Tibial nerve (tissue), 4 donors: ENCODE results near the gene VKORC1L1. TPM values are rescaled to one million over a fixed set of nuclear protein-coding genes. Genes with fewer than 3 reads are reported as not detected.

Experiments
- DNase-seq, 2 donors: peaks; one replicate each; pipeline ENCODE4 v3.0.0-alpha.2; 2019; ENCODE audit warnings: low spot score in 2 of 2
- H3K27ac ChIP-seq, 4 donors: fragments of 200-600 bp; sonication (generic) in 3 of 4; one replicate each; pipeline ENCODE4 v1.5.1; 2017 to 2019; ENCODE audit warnings: mild to moderate bottlenecking in 1 of 4
- H3K27me3 ChIP-seq, 2 donors: fragments of 200-600 bp; sonication (generic) in 1 of 2; one replicate each; pipeline versions ENCODE4 v1.5.1 to v1.6.0; 2017 to 2019
- H3K36me3 ChIP-seq, 3 donors: fragments of 200-600 bp; sonication (generic); one replicate each; pipeline ENCODE4 v1.5.1; 2018 to 2019
- H3K4me1 ChIP-seq, 4 donors: fragments of 200-600 bp; sonication (generic) in 3 of 4; one replicate each; pipeline ENCODE4 v1.5.1; 2017 to 2019
- H3K4me3 ChIP-seq, 4 donors: fragments of 200-600 bp; sonication (generic) in 3 of 4; one replicate each; pipeline ENCODE4 v1.5.1; 2017 to 2019; ENCODE audit warnings: mild to moderate bottlenecking in 1 of 4, moderate library complexity in 1 of 4
- H3K9me3 ChIP-seq, 4 donors: fragments of 200-600 bp; sonication (generic) in 3 of 4; one replicate each; pipeline ENCODE4 v1.5.1; 2017 to 2019
- EP300 ChIP-seq, 2 donors: sonication (generic); formaldehyde crosslinking; IDR thresholded peaks; one replicate each; pipeline ENCODE4 v1.6.1; 2017; ENCODE audit warnings: antibody characterized with exemption in 2 of 2, mild to moderate bottlenecking in 1 of 2
- POLR2A ChIP-seq, 2 donors: fragments of 450-650 bp; IDR thresholded peaks; one replicate each; pipeline ENCODE4 v1.6.1; 2017; ENCODE audit warnings: antibody characterized with exemption in 2 of 2, mild to moderate bottlenecking in 2 of 2, moderate library complexity in 2 of 2
- WGBS, 2 donors: methylation state at CpG; one replicate each; pipeline ENCODE4 v1.1.5; 2018; 5-methylcytosine and 5-hydroxymethylcytosine counted together
- total RNA-seq, 4 donors: library from RNA; depleted of rRNA; stranded (reverse); fragments of >200 nt; gene quantifications; one replicate each; pipeline ENCODE4 v1.1.0, GENCODE V29; 2016
- TF ChIP-seq, protein P1 (sequence below), 5 experiments: fragments of 200-600 bp in 3 of 5; fragments of 450-650 bp in 2 of 5; sonication (generic) in 3 of 5; IDR thresholded peaks; one replicate each; pipeline ENCODE4 v1.5.1; 2016 to 2019; ENCODE audit warnings: antibody characterized with exemption in 5 of 5, mild to moderate bottlenecking in 3 of 5, moderate library complexity in 2 of 5

The VKORC1L1 gene
- total RNA-seq, 4 donors from 2014 or later: 24.1 to 33.7 (median 30.3) TPM

DNA sequence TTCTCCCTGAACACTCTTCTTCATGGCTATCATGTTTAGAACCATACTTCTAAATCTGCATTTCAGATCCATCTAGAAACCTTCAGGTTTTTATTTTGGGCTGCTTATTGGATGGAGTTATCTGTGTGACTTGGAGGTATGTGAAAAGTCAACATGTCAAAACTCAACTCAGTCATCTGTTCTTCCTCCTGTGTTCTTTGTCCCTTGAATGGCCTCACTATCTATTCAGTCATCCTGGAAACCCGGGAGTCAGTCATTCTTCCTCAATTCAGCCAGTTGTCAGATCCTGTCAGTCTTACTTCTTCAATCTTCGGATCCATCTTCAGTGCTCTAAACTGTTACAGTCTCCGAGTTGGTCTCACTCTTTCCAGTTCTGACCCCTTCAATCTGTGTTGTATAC, 52.2 kb downstream of the VKORC1L1 start:
- Histone ChIP-seq H3K4me3 (no peak overlapping the region), H3K27me3 (no peaks in the 10 kb centered on the region), H3K9me3 (no peaks in the 10 kb centered on the region), H3K4me1 (no peaks in the 10 kb centered on the region), H3K36me3 (no peaks in the 10 kb centered on the region), H3K27ac (no peak overlapping the region)
- 73 to 83% methylated on average over 3 of the region's 3 CpGs for WGBS, 2 donors
- DNase-seq: no peak
- TF ChIP-seq, protein P1, sequence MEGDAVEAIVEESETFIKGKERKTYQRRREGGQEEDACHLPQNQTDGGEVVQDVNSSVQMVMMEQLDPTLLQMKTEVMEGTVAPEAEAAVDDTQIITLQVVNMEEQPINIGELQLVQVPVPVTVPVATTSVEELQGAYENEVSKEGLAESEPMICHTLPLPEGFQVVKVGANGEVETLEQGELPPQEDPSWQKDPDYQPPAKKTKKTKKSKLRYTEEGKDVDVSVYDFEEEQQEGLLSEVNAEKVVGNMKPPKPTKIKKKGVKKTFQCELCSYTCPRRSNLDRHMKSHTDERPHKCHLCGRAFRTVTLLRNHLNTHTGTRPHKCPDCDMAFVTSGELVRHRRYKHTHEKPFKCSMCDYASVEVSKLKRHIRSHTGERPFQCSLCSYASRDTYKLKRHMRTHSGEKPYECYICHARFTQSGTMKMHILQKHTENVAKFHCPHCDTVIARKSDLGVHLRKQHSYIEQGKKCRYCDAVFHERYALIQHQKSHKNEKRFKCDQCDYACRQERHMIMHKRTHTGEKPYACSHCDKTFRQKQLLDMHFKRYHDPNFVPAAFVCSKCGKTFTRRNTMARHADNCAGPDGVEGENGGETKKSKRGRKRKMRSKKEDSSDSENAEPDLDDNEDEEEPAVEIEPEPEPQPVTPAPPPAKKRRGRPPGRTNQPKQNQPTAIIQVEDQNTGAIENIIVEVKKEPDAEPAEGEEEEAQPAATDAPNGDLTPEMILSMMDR (IDR thresholded peaks at IDR 0.05): no peak
- TF ChIP-seq EP300 (IDR thresholded peaks at IDR 0.05) (no peak), POLR2A (IDR thresholded peaks at IDR 0.05) (no peak)

DNA sequence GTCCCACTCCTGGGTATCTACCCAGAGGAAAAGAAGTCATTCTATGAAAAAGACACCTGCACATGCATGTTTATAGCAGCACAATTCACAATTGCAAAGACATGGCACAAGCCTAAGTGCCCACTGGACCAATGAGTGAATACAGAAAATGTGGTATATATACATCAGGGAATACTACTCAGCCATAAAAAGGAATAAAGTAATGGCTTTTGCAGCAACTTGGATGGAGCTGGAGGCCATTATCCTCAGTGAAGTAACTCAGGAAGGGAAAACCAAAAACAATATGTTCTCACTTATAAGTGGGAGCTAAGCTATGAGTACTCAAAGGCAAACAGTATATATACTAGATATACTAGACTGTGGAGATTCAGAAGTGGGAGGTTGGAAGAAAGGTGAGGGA, 53.7 kb downstream of the VKORC1L1 start:
- no peak for DNase-seq
- Histone ChIP-seq H3K9me3 (no peaks in the 10 kb centered on the region), H3K4me1 (no peaks in the 10 kb centered on the region), H3K27ac (no peak overlapping the region), H3K4me3 (no peak overlapping the region), H3K36me3 (no peaks in the 10 kb centered on the region), H3K27me3 (no peaks in the 10 kb centered on the region)
- TF ChIP-seq, protein P1 (IDR thresholded peaks at IDR 0.05): no peak
- TF ChIP-seq POLR2A (IDR thresholded peaks at IDR 0.05) (no peak), EP300 (IDR thresholded peaks at IDR 0.05) (no peak)

DNA sequence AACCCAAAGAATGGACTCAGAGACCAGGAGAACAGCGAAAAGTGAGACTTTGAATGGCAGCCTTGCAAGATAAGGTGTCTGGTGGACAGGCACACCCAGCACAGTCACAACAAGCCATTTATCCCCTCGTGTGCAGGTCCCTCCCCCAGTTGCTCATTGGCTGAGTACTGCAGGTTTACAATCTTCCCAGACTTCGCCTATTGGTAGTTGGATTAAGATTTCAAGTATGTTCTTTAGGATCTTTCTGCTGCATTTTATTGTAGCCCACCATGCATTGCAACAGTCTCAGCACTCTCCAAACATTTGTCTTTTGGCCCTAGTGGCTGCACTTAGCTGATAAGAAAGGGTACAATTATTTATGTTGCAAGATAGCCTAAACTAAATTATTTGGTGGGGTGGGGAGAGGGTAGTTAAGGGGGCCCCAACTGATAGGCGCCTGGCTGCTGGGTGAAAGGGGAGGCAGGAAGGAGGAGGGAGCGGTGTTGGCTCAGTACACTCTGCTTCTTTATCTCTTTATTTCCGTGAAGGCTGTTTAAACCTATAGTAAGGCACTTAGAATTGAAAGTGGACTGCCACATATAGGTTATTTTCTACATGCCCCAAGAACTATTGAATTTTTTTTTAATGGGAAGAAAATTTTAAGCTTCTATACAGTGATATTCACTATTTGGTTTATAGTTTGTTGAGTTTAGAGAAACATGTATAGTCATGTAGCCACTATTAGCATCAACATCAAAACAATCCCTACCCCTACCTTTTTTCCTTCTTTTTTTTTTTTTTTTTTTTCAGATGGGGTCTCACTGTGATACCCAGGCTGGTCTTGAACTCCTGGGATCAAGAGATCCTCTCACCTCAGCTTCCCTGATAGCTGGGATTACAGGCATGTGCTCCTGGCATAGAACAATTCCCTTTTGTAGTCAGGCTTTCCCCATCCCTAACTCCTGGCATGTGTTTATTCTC, 54.9 kb downstream of the VKORC1L1 start:
- 79 to 87% methylated on average over 6 of the region's 6 CpGs for WGBS, 2 donors
- Histone ChIP-seq H3K27me3 (no peaks in the 10 kb centered on the region), H3K36me3 (no peaks in the 10 kb centered on the region)

DNA sequence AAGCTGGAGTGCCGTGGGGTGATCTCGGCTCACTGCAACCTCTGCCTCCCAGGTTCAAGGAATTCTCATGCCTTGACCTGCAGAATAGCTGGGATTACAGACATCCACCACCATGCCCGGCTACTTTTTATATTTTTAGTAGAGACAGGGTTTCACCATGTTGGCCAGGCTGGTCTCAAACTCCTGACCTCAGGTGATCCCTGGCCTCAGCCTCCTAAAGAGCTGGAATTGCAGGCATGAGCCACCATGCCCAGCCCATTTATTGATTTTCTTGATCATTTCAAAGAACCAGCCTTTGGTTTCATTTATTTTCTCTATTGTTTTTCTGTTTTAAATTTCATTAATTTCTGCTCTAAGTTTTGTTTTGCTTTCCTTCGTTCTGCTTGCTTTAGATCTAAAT, 58.8 kb downstream of the VKORC1L1 start:
- WGBS, 2 donors: 86% methylated on average over 4 of the region's 4 CpGs
- Histone ChIP-seq H3K36me3 (peaks cover 0 to 5% (median 0%) of the 10 kb centered on the region in 3 donors), H3K27me3 (no peaks in the 10 kb centered on the region), H3K4me1 (no peaks in the 10 kb centered on the region), H3K4me3 (no peak overlapping the region), H3K9me3 (peaks cover 0 to 3% (median 0%) of the 10 kb centered on the region in 4 donors), H3K27ac (no peak overlapping the region)
- TF ChIP-seq EP300 (IDR thresholded peaks at IDR 0.05): no peak
- TF ChIP-seq, protein P1 (IDR thresholded peaks at IDR 0.05): no peak
- TF ChIP-seq POLR2A (IDR thresholded peaks at IDR 0.05): no peak
- DNase-seq: no peak

More for the DNA sequence above, 54.9 kb downstream of the VKORC1L1 start:
- no peak overlapping the region for H3K27ac ChIP-seq
- no peak for DNase-seq
- no peaks in the 10 kb centered on the region for H3K4me1 ChIP-seq
- H3K4me3 ChIP-seq: no peak overlapping the region
- no peak for TF ChIP-seq POLR2A (IDR thresholded peaks at IDR 0.05)
- TF ChIP-seq EP300 (IDR thresholded peaks at IDR 0.05): no peak
- TF ChIP-seq, protein P1 (IDR thresholded peaks at IDR 0.05): no peak
- no peaks in the 10 kb centered on the region for H3K9me3 ChIP-seq

DNA sequence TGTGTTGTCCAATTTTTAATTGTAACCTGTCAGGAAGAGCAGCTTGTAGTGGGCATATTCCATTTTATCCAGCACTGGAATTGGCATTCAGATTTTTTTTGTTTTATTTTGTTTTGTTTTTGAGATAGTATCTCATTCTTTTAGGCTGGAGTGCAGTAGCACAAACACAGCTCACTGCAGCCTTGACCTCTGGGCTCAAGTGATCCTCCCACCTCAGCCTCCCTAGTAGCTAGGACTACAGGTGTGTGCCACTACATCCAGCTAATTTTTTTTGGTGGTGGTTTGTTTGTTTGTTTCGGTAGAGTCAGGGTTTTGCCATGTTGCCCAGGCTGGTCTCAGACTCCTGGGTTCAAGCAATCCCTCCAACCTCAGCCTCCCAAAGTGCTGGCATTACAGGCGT, 64.4 kb downstream of the VKORC1L1 start:
- Histone ChIP-seq H3K4me1 (no peaks in the 10 kb centered on the region), H3K27ac (no peak overlapping the region), H3K4me3 (no peak overlapping the region), H3K36me3 (peaks cover 0 to 13% (median 0%) of the 10 kb centered on the region in 3 donors), H3K27me3 (no peaks in the 10 kb centered on the region), H3K9me3 (peaks cover 0 to 3% (median 0%) of the 10 kb centered on the region in 4 donors)
- TF ChIP-seq, protein P1 (IDR thresholded peaks at IDR 0.05): no peak
- TF ChIP-seq POLR2A (IDR thresholded peaks at IDR 0.05) (no peak), EP300 (IDR thresholded peaks at IDR 0.05) (no peak)
- no peak for DNase-seq
- 92 to 100% methylated on average over 2 of the region's 2 CpGs for WGBS, 2 donors
